ENCODE measurements around the gene RBM39.
A peak's percentile ranks its signal among the peaks of the same experiment; 100 is the strongest.

DNA sequence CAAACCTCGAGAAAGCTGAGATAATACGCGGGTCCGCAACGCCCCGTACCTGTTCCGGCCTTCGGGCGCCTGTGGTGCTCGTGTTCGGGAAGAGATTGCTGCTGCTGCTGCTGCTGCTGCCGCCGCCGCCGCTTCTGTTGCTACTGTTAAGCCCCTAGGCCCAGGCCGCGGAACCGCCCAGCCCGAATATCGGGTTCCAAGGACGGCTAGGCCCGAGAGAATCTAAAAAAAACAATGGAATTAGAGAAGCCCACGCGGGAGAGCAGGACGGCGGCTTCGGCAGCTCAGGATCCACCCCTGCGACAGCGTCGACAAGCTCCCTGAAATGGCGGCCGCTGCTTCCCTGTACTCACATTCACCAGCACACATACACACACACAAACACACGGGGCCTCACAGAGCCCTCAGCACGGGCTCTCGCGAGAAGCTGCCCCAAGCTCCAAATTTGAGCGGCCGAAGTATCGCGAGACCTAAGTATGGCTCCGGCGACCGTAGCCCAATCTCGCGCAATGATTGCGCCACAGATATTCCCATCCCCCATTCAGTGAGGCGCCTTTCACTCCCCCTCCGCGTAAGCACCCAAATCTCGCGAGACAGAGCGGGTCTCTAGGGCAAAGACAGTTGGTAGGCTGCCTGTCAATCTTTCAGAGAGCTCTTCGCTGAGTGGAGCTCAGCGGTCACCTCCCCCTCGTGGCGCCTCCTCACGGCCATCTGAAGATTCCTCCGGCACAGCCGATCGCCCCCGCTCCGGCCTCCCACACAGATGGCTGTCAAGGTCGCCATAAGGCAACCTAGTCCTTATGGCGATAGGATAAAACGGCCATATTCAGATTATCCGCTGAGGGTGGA is at the start of gene RBM39:
- no peak for TF ChIP-seq EZH2phosphoT487 (IDR thresholded peaks at IDR 0.05; ENCODE audit: low read depth)
- TF ChIP-seq, protein P1, sequence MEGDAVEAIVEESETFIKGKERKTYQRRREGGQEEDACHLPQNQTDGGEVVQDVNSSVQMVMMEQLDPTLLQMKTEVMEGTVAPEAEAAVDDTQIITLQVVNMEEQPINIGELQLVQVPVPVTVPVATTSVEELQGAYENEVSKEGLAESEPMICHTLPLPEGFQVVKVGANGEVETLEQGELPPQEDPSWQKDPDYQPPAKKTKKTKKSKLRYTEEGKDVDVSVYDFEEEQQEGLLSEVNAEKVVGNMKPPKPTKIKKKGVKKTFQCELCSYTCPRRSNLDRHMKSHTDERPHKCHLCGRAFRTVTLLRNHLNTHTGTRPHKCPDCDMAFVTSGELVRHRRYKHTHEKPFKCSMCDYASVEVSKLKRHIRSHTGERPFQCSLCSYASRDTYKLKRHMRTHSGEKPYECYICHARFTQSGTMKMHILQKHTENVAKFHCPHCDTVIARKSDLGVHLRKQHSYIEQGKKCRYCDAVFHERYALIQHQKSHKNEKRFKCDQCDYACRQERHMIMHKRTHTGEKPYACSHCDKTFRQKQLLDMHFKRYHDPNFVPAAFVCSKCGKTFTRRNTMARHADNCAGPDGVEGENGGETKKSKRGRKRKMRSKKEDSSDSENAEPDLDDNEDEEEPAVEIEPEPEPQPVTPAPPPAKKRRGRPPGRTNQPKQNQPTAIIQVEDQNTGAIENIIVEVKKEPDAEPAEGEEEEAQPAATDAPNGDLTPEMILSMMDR (IDR thresholded peaks at IDR 0.05; ENCODE audit: low read depth, low read length): peak; percentile 17; the same call in 1 of the 2 replicates
